ENCODE data around the gene MVB12B. TPM values are rescaled to one million over a fixed set of nuclear protein-coding genes. Genes with fewer than 3 reads are reported as not detected.

Gene MVB12B
- total RNA-seq, 1 experiment from 2014 or later, result 5.5 TPM

GRCh38 chr9:126421567-126422428 lies 95.2 kb downstream of the MVB12B start:
- no peak for DNase-seq (ENCODE audit: extremely low read depth, low read depth)

- no peak for DNase-seq (ENCODE audit: extremely low read depth, low read depth)
Observed at GRCh38 chr9:126423142-126423915, 96.7 kb downstream of the MVB12B start.

GRCh38 chr9:126423916-126424185 lies 97.2 kb downstream of the MVB12B start:
- no peak for DNase-seq (ENCODE audit: extremely low read depth, low read depth)

- no peak for DNase-seq (ENCODE audit: extremely low read depth, low read depth)
Observed at GRCh38 chr9:126424511-126424910, 97.9 kb downstream of the MVB12B start.

GRCh38 chr9:126428534-126429175 lies 102.0 kb downstream of the MVB12B start:
- no peak for DNase-seq (ENCODE audit: extremely low read depth, low read depth)

- DNase-seq (ENCODE audit: extremely low read depth, low read depth), result no peak
Observed at GRCh38 chr9:126429190-126429589, 102.6 kb downstream of the MVB12B start.

- no peak for DNase-seq (ENCODE audit: extremely low read depth, low read depth)
Observed at GRCh38 chr9:126430124-126430523, 103.5 kb downstream of the MVB12B start.

- DNase-seq (ENCODE audit: extremely low read depth, low read depth), result no peak
Observed at GRCh38 chr9:126431077-126431742, 104.6 kb downstream of the MVB12B start.

- no peak for DNase-seq (ENCODE audit: extremely low read depth, low read depth)
Observed at GRCh38 chr9:126432659-126433058, 106.0 kb downstream of the MVB12B start.

GRCh38 chr9:126435105-126435504 lies 108.5 kb downstream of the MVB12B start:
- DNase-seq (ENCODE audit: extremely low read depth, low read depth), result no peak

GRCh38 chr9:126435626-126436025 lies 109.0 kb downstream of the MVB12B start:
- DNase-seq (ENCODE audit: extremely low read depth, low read depth), result no peak

GRCh38 chr9:126436545-126437267 lies 110.1 kb downstream of the MVB12B start:
- DNase-seq (ENCODE audit: extremely low read depth, low read depth), result no peak

GRCh38 chr9:126437268-126437666 lies 110.6 kb downstream of the MVB12B start:
- DNase-seq (ENCODE audit: extremely low read depth, low read depth), result no peak

GRCh38 chr9:126437701-126438100 lies 111.1 kb downstream of the MVB12B start:
- DNase-seq (ENCODE audit: extremely low read depth, low read depth), result no peak

GRCh38 chr9:126438741-126439401 lies 112.2 kb downstream of the MVB12B start:
- no peak for DNase-seq (ENCODE audit: extremely low read depth, low read depth)

GRCh38 chr9:126439402-126439765 lies 112.8 kb downstream of the MVB12B start:
- DNase-seq (ENCODE audit: extremely low read depth, low read depth), result no peak

GRCh38 chr9:126439883-126440653 lies 113.4 kb downstream of the MVB12B start:
- DNase-seq (ENCODE audit: extremely low read depth, low read depth), result no peak

- DNase-seq (ENCODE audit: extremely low read depth, low read depth), result no peak
Observed at GRCh38 chr9:126440940-126441339, 114.3 kb downstream of the MVB12B start.

GRCh38 chr9:126442636-126443035 lies 116.0 kb downstream of the MVB12B start:
- no peak for DNase-seq (ENCODE audit: extremely low read depth, low read depth)

All from NCI-H460 (cell line).